K562 (cell line): ENCODE data around the gene UTP4. TPM values are rescaled to one million over a fixed set of nuclear protein-coding genes. Genes with fewer than 3 reads are reported as not detected.
A peak's percentile ranks its signal among the peaks of the same experiment; 100 is the strongest.

Experiments
- HNRNPL ChIP-seq: fragments of 200-400 bp; formaldehyde crosslinking; IDR thresholded peaks from 2 replicates; pipeline ENCODE4 v1.6.1; 2017; ENCODE audit warnings: low read depth, mild to moderate bottlenecking, low read length
- STAG1 ChIP-seq: sonication (generic); formaldehyde crosslinking; IDR thresholded peaks from 2 replicates; pipeline ENCODE4 v1.5.0; 2020; ENCODE audit warnings: missing genetic modification reagents, borderline replicate concordance
- polyA plus RNA-seq, 8 experiments: library from polyadenylated mRNA; depleted of rRNA in 4 of 8; stranded (reverse) in 5 of 8; unstranded in 3 of 8; fragments of >200 nt; fragmentation: Nextera tagmentation in 2 of 8; fragmentation: Illumina TruSeq in 1 of 8; extraction: Ambion mirVana in 2 of 8; extraction: Trizol in 1 of 8; gene quantifications; 2 replicates each; pipeline versions ENCODE4 v1.2.1 to v1.2.3, GENCODE V29; 2011 to 2014; ENCODE audit warnings: inconsistent platforms in 1 of 8, missing spikeins in 1 of 8
- total RNA-seq, 7 experiments: library from RNA; depleted of rRNA in 6 of 7; stranded (reverse); fragments of >200 nt in 6 of 7; fragmentation: Illumina TruSeq in 2 of 7; extraction: Trizol in 2 of 7; gene quantifications; 2 replicates each; pipeline versions ENCODE4 v1.2.1 to v1.2.3, GENCODE V29; 2011 to 2021; ENCODE audit warnings: low replicate concordance in 1 of 7
- TF ChIP-seq, protein P1 (sequence below): sonication (generic); formaldehyde crosslinking; IDR thresholded peaks from 2 replicates; pipeline ENCODE4 v1.8.1; 2023; ENCODE audit warnings: mild to moderate bottlenecking, missing genetic modification reagents
- TF ChIP-seq, protein P2 (sequence below), 2 experiments: IDR thresholded peaks; 2 replicates each; pipeline ENCODE4 v1.6.1; 2011; ENCODE audit warnings: borderline replicate concordance in 1 of 2, control low read depth in 1 of 2, low read depth in 1 of 2, low read length in 1 of 2, mild to moderate bottlenecking in 1 of 2, mixed read lengths in 1 of 2, moderate library complexity in 1 of 2; ENCODE audit not compliant: insufficient read depth in 1 of 2, insufficient read length in 1 of 2, poor library complexity in 1 of 2, severe bottlenecking in 1 of 2; ENCODE audit errors: extremely low read depth in 1 of 2

The UTP4 gene
- total and polyA plus RNA-seq, 9 of the 15 experiments (the other 6 are each of a cell fraction or from before 2014, with no cell fraction given): 46.1 to 203 (median 145) TPM

- TF ChIP-seq, protein P1, sequence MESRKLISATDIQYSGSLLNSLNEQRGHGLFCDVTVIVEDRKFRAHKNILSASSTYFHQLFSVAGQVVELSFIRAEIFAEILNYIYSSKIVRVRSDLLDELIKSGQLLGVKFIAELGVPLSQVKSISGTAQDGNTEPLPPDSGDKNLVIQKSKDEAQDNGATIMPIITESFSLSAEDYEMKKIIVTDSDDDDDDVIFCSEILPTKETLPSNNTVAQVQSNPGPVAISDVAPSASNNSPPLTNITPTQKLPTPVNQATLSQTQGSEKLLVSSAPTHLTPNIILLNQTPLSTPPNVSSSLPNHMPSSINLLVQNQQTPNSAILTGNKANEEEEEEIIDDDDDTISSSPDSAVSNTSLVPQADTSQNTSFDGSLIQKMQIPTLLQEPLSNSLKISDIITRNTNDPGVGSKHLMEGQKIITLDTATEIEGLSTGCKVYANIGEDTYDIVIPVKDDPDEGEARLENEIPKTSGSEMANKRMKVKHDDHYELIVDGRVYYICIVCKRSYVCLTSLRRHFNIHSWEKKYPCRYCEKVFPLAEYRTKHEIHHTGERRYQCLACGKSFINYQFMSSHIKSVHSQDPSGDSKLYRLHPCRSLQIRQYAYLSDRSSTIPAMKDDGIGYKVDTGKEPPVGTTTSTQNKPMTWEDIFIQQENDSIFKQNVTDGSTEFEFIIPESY: peak; percentile 72
- TF ChIP-seq, protein P2, sequence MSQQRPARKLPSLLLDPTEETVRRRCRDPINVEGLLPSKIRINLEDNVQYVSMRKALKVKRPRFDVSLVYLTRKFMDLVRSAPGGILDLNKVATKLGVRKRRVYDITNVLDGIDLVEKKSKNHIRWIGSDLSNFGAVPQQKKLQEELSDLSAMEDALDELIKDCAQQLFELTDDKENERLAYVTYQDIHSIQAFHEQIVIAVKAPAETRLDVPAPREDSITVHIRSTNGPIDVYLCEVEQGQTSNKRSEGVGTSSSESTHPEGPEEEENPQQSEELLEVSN (IDR thresholded peaks at IDR 0.05; ENCODE audit: borderline replicate concordance in 1 of 2, extremely low read depth in 1 of 2, insufficient read depth in 1 of 2, insufficient read length in 1 of 2, low read depth in 1 of 2, low read length in 1 of 2, poor library complexity in 1 of 2, severe bottlenecking in 1 of 2): no peak
- TF ChIP-seq HNRNPL (0 out of 2 replicates have a peak, but pooled peaks have one; percentile 59), STAG1 (CRISPR knock-in tag) (no peak)
Measured at GRCh38 chr16:69107316-69107962, 25.0 kb upstream of the UTP4 start (continued).
